ENCODE measurements around the gene APOM. TPM values are rescaled to one million over a fixed set of nuclear protein-coding genes. Genes with fewer than 3 reads are reported as not detected.

Gene APOM
- total and polyA plus RNA-seq, 2 donors from 2014 or later = 4.6 to 154 TPM

GRCh38 chr6:31706599-31706998, 50.9 kb downstream of the APOM start, which contains the start of gene LY6G6F:
Gene LY6G6F (plus strand): TSS chr6:31706866. CDS start chr6:31706907, 41 bp downstream.
- FAIRE-seq (no peak), DNase-seq (no peak)
- no peak within 1 kb of the TSS for H3K4me3 ChIP-seq (ENCODE audit: low read length in 3 of 3)
- H3K27ac ChIP-seq (ENCODE audit: low read depth in 2 of 2, low read length in 2 of 2) = no peak within 1 kb of the TSS
- no peaks in the 10 kb centered on the region for H3K9me3 ChIP-seq (ENCODE audit: control insufficient read depth in 2 of 3, insufficient read depth in 1 of 3, low read length in 3 of 3)
- H3K4me1 ChIP-seq (ENCODE audit: control insufficient read depth in 2 of 3, insufficient read depth in 2 of 3, low read depth in 1 of 3, low read length in 3 of 3) = peaks cover 0 to 5% (median 5%) of the 10 kb centered on the region in 3 donors
- H3K9ac ChIP-seq (ENCODE audit: low read length in 3 of 3) = no peak within 1 kb of the TSS
- no peaks in the 10 kb centered on the region for H3K27me3 ChIP-seq (ENCODE audit: control insufficient read depth, insufficient read depth, low read length)
- intact Hi-C loops (cut with DNase I) = no loop called here
- TF ChIP-seq CTCF (IDR thresholded peaks at IDR 0.05; ENCODE audit: borderline replicate concordance, extremely low read depth, insufficient read depth) = no peak
- H3K36me3 ChIP-seq (ENCODE audit: control insufficient read depth in 2 of 3, insufficient read depth in 3 of 3, low read length in 3 of 3) = no peaks in the 10 kb centered on the region

DNA sequence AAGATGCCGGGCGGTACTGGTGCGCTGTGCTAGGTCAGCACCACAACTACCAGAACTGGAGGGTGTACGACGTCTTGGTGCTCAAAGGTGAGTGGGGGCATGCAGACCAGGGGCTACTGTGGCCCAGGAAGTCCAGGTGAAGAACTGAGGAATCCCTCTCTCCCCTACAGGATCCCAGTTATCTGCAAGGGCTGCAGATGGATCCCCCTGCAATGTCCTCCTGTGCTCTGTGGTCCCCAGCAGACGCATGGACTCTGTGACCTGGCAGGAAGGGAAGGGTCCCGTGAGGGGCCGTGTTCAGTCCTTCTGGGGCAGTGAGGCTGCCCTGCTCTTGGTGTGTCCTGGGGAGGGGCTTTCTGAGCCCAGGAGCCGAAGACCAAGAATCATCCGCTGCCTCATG, 52.0 kb downstream of the APOM start:
- Histone ChIP-seq H3K4me3 (ENCODE audit: low read length in 3 of 3) (no peak overlapping the region), H3K9me3 (ENCODE audit: control insufficient read depth in 2 of 3, insufficient read depth in 1 of 3, low read length in 3 of 3) (no peaks in the 10 kb centered on the region), H3K4me1 (ENCODE audit: control insufficient read depth in 2 of 3, insufficient read depth in 2 of 3, low read depth in 1 of 3, low read length in 3 of 3) (no peaks in the 10 kb centered on the region), H3K9ac (ENCODE audit: low read length in 3 of 3) (no peak overlapping the region), H3K27ac (ENCODE audit: low read depth in 2 of 2, low read length in 2 of 2) (no peak overlapping the region), H3K36me3 (ENCODE audit: control insufficient read depth in 2 of 3, insufficient read depth in 3 of 3, low read length in 3 of 3) (no peaks in the 10 kb centered on the region), H3K27me3 (ENCODE audit: control insufficient read depth, insufficient read depth, low read length) (no peaks in the 10 kb centered on the region)
- no peak for DNase-seq
- no peak for TF ChIP-seq CTCF (IDR thresholded peaks at IDR 0.05; ENCODE audit: borderline replicate concordance, extremely low read depth, insufficient read depth)
- intact Hi-C loops (cut with DNase I) = no loop called here
- no peak for FAIRE-seq

Small RNA genes within 50 kb of the gene (microRNA-seq; reads per million reads assigned to microRNA genes)
- gene MIR4646 (not detected), gene MIR6832 (not detected)

Other genes with a start within 250 kb of the APOM start
Only the 30 nearest of the 37 such genes appear.
- gene MICB, start 157.7 kb upstream of the APOM start, total RNA-seq = 5.7 TPM
- gene MICB, start 157.7 kb upstream of the APOM start, polyA plus RNA-seq (ENCODE audit: insufficient read depth, low read depth, low replicate concordance) = 1.5 TPM
- 3.5 TPM for gene MCCD1, start 126.9 kb upstream of the APOM start, total RNA-seq
- gene MCCD1, start 126.9 kb upstream of the APOM start, polyA plus RNA-seq (ENCODE audit: insufficient read depth, low read depth, low replicate concordance) = 325 TPM
- gene DDX39B, start 113.9 kb upstream of the APOM start, total RNA-seq = 295 TPM
- gene DDX39B, start 113.9 kb upstream of the APOM start, polyA plus RNA-seq (ENCODE audit: insufficient read depth, low read depth, low replicate concordance) = 183 TPM
- 1.2 TPM for gene ATP6V1G2, start 109.3 kb upstream of the APOM start, total RNA-seq
- gene ATP6V1G2, start 109.3 kb upstream of the APOM start, polyA plus RNA-seq (ENCODE audit: insufficient read depth, low read depth, low replicate concordance) = 6.0 TPM
- gene NFKBIL1, start 108.3 kb upstream of the APOM start, total RNA-seq = 20.0 TPM
- gene NFKBIL1, start 108.3 kb upstream of the APOM start, polyA plus RNA-seq (ENCODE audit: insufficient read depth, low read depth, low replicate concordance) = 28.2 TPM
- 0.35 TPM for gene LTA, start 83.6 kb upstream of the APOM start, total RNA-seq
- gene LTA, start 83.6 kb upstream of the APOM start, polyA plus RNA-seq (ENCODE audit: insufficient read depth, low read depth, low replicate concordance) = not detected
- 5.4 TPM for gene TNF, start 80.3 kb upstream of the APOM start, total RNA-seq
- 0.69 TPM for gene TNF, start 80.3 kb upstream of the APOM start, polyA plus RNA-seq (ENCODE audit: insufficient read depth, low read depth, low replicate concordance)
- gene LTB, start 73.5 kb upstream of the APOM start, total RNA-seq = 18.5 TPM
- gene LTB, start 73.5 kb upstream of the APOM start, polyA plus RNA-seq (ENCODE audit: insufficient read depth, low read depth, low replicate concordance) = 6.6 TPM
- gene LST1, start 69.6 kb upstream of the APOM start, total RNA-seq = 31.5 TPM
- 14.8 TPM for gene LST1, start 69.6 kb upstream of the APOM start, polyA plus RNA-seq (ENCODE audit: insufficient read depth, low read depth, low replicate concordance)
- 0.82 TPM for gene NCR3, start 62.9 kb upstream of the APOM start, total RNA-seq
- not detected for gene NCR3, start 62.9 kb upstream of the APOM start, polyA plus RNA-seq (ENCODE audit: insufficient read depth, low read depth, low replicate concordance)
- 44.1 TPM for gene AIF1, start 40.7 kb upstream of the APOM start, total RNA-seq
- gene AIF1, start 40.7 kb upstream of the APOM start, polyA plus RNA-seq (ENCODE audit: insufficient read depth, low read depth, low replicate concordance) = 121 TPM
- gene PRRC2A, start 35.2 kb upstream of the APOM start, total RNA-seq = 159 TPM
- gene PRRC2A, start 35.2 kb upstream of the APOM start, polyA plus RNA-seq (ENCODE audit: insufficient read depth, low read depth, low replicate concordance) = 84.6 TPM
- 232 TPM for gene BAG6, start 3.2 kb upstream of the APOM start, total RNA-seq
- gene BAG6, start 3.2 kb upstream of the APOM start, polyA plus RNA-seq (ENCODE audit: insufficient read depth, low read depth, low replicate concordance) = 215 TPM
- 26.5 TPM for gene C6orf47, start 4.9 kb downstream of the APOM start, total RNA-seq
- 25.5 TPM for gene C6orf47, start 4.9 kb downstream of the APOM start, polyA plus RNA-seq (ENCODE audit: insufficient read depth, low read depth, low replicate concordance)
- 17.7 TPM for gene GPANK1, start 9.1 kb downstream of the APOM start, total RNA-seq
- 28.6 TPM for gene GPANK1, start 9.1 kb downstream of the APOM start, polyA plus RNA-seq (ENCODE audit: insufficient read depth, low read depth, low replicate concordance)
- 130 TPM for gene CSNK2B, start 10.2 kb downstream of the APOM start, total RNA-seq
- gene CSNK2B, start 10.2 kb downstream of the APOM start, polyA plus RNA-seq (ENCODE audit: insufficient read depth, low read depth, low replicate concordance) = 270 TPM
- 15.1 TPM for gene LY6G5B, start 14.1 kb downstream of the APOM start, total RNA-seq
- 2.5 TPM for gene LY6G5B, start 14.1 kb downstream of the APOM start, polyA plus RNA-seq (ENCODE audit: insufficient read depth, low read depth, low replicate concordance)
- 2.5 TPM for gene LY6G5C, start 25.2 kb downstream of the APOM start, total RNA-seq
- 4.6 TPM for gene LY6G5C, start 25.2 kb downstream of the APOM start, polyA plus RNA-seq (ENCODE audit: insufficient read depth, low read depth, low replicate concordance)
- gene ABHD16A, start 47.4 kb downstream of the APOM start, total RNA-seq = 48.7 TPM
- gene ABHD16A, start 47.4 kb downstream of the APOM start, polyA plus RNA-seq (ENCODE audit: insufficient read depth, low read depth, low replicate concordance) = 50.2 TPM
- not detected for gene LY6G6F, start 51.0 kb downstream of the APOM start, total RNA-seq
- not detected for gene LY6G6F, start 51.0 kb downstream of the APOM start, polyA plus RNA-seq (ENCODE audit: insufficient read depth, low read depth, low replicate concordance)
- not detected for gene LY6G6D, start 59.5 kb downstream of the APOM start, total RNA-seq
- not detected for gene LY6G6D, start 59.5 kb downstream of the APOM start, polyA plus RNA-seq (ENCODE audit: insufficient read depth, low read depth, low replicate concordance)
- gene LY6G6C, start 65.9 kb downstream of the APOM start, total RNA-seq = not detected
- gene LY6G6C, start 65.9 kb downstream of the APOM start, polyA plus RNA-seq (ENCODE audit: insufficient read depth, low read depth, low replicate concordance) = not detected
- gene MPIG6B, start 67.5 kb downstream of the APOM start, total RNA-seq = 0.60 TPM
- not detected for gene MPIG6B, start 67.5 kb downstream of the APOM start, polyA plus RNA-seq (ENCODE audit: insufficient read depth, low read depth, low replicate concordance)
- gene DDAH2, start 73.4 kb downstream of the APOM start, total RNA-seq = 98.9 TPM
- gene DDAH2, start 73.4 kb downstream of the APOM start, polyA plus RNA-seq (ENCODE audit: insufficient read depth, low read depth, low replicate concordance) = 147 TPM
- 456 TPM for gene CLIC1, start 80.6 kb downstream of the APOM start, total RNA-seq
- gene CLIC1, start 80.6 kb downstream of the APOM start, polyA plus RNA-seq (ENCODE audit: insufficient read depth, low read depth, low replicate concordance) = 489 TPM
- 23.7 TPM for gene MSH5, start 84.1 kb downstream of the APOM start, total RNA-seq
- gene MSH5, start 84.1 kb downstream of the APOM start, polyA plus RNA-seq (ENCODE audit: insufficient read depth, low read depth, low replicate concordance) = 14.4 TPM
- gene SAPCD1, start 106.8 kb downstream of the APOM start, total RNA-seq = 6.5 TPM
- 6.8 TPM for gene SAPCD1, start 106.8 kb downstream of the APOM start, polyA plus RNA-seq (ENCODE audit: insufficient read depth, low read depth, low replicate concordance)
- gene VWA7, start 121.4 kb downstream of the APOM start, total RNA-seq = 32.5 TPM
- 10.2 TPM for gene VWA7, start 121.4 kb downstream of the APOM start, polyA plus RNA-seq (ENCODE audit: insufficient read depth, low read depth, low replicate concordance)
- 79.0 TPM for gene VARS1, start 139.9 kb downstream of the APOM start, total RNA-seq
- gene VARS1, start 139.9 kb downstream of the APOM start, polyA plus RNA-seq (ENCODE audit: insufficient read depth, low read depth, low replicate concordance) = 30.3 TPM
- gene LSM2, start 151.1 kb downstream of the APOM start, total RNA-seq = 41.6 TPM
- gene LSM2, start 151.1 kb downstream of the APOM start, polyA plus RNA-seq (ENCODE audit: insufficient read depth, low read depth, low replicate concordance) = 70.6 TPM